Brain pericyte (primary cell): ENCODE data around the gene MCRIP2.
"Not testable (repeated sequence)": the region's sequence is repeated elsewhere in the genome, so short reads cannot be mapped to it uniquely, and the experiment has no call there.

ENCODE experiments used
- DNase-seq: peaks from one replicate; pipeline ENCODE4 v3.0.0-alpha.2; 2012; ENCODE audit warnings: low read depth, low spot score

MCRIP2 gene

GRCh38 chr16:641326-642188 lies at the start of gene MCRIP2:
MCRIP2 (plus strand) TSS chr16:641828; CDS start chr16:641992, 164 bp downstream.
- no peak for DNase-seq

- no peak for DNase-seq
Measured at GRCh38 chr16:591892-592517, 49.6 kb upstream of the MCRIP2 start.

- DNase-seq = peak; percentile 44
Measured at GRCh38 chr16:592518-593306, 48.9 kb upstream of the MCRIP2 start.

DNA sequence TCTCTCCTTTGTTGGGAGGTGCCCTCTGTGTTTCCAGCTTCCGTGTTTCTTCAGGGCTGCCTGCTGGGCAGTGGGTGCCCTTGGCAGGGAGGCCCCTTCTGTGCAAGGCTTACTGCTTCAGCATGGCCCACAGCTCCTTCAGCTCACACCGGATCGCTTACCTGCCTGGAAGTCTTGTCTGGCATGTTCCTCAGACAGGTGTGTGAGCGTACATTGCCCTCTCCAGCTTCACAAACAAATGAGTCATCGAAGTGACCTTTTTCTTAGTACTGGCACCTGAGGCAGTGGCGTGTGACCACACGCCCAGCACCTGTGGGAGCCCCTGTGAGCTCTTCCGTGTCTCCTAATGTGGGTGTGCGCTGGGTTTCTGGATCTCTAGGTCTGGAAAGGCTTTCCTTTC lies 48.2 kb upstream of the MCRIP2 start:
- DNase-seq = no peak

DNA sequence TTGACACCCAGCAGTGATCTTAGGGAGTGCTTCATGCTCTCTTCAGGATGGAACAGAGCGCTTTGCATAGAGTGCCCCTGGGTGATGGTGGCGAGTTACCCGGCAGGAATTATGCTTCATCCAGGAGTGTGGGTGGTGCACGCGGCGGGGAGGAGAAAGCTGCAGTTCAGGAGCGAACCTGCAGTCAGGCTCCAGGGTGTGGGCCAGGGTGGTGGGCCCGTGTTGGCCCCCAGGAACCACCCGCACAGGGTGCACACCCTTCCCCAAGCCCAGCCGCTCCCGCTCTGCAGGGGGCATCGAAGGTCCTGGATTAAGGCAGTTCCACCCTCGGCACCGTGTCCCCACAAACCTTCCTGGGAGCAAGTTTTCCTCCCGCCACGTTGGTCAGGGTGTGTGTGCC lies 47.8 kb upstream of the MCRIP2 start:
- no peak for DNase-seq

DNA sequence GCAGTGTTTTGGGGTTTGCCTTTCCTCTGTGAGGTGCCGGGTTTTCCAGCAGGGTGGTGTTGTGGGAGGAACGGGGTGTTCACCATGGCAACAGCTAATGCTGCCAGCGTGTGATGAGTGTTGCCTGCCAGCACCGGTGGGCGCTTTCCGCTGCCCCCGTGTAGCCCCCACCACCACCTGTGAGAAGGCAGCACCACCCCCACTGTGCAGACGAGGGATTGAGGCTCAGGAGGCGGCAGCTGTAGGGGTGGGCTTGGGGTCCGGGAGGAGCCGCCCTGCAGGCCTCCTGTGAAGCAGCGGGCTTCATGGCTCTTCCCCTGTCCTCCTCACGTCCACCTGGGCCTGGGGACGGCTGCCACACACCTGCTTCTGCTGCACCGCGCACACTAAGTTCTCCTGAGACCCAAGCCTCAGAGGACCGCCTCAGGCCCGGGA lies 46.5 kb upstream of the MCRIP2 start:
- DNase-seq = no peak

GRCh38 chr16:595942-596735 lies 45.5 kb upstream of the MCRIP2 start:
- no peak for DNase-seq

GRCh38 chr16:596736-597060 lies 44.9 kb upstream of the MCRIP2 start:
- DNase-seq = no peak

GRCh38 chr16:597655-598054 lies 44.0 kb upstream of the MCRIP2 start:
- not testable (repeated sequence) for DNase-seq

DNA sequence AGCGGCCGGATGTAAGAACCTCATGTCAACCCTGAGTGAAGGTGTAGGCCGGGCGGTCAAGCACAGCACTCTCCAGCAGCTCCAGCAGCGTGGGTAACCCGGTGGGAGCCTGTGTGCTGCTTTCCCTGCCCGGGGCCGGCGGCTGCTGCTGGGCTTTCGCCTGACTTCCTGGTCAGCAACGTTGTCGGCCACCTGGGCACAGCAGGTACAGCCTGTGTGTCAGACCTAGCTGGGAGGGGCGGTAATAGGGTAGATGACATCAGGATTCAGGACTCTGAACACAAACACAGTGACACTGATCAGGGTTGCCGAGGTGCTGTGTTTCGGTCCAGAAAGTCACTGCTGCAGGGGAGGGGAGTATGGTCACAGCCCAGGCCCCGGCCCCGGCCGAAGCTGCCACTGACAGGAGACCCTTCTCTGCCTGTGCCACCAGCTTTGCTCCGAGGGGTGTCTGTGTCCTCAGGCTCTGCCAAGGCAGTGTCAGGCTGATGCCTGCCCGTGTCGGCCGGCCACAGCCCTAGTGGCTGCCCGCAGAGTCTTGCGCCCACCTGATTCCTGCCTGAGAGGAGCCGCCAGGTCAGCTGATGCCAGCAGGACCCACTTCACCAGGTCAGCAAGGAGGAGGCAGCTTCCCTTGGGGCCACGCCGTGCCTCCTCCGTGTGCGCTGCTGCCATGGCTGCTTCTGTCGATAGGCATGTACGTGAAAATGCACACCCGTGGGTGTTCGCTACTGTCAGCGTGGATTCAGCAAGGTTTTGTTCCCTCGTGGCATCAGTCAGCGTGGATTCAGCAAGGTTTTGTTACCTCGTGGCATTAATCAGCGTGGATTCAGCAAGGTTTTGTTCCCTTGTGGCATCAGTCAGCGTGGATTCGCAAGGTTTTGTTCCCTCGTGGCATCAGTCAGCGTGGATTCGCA lies 42.5 kb upstream of the MCRIP2 start:
- no peak for DNase-seq

DNA sequence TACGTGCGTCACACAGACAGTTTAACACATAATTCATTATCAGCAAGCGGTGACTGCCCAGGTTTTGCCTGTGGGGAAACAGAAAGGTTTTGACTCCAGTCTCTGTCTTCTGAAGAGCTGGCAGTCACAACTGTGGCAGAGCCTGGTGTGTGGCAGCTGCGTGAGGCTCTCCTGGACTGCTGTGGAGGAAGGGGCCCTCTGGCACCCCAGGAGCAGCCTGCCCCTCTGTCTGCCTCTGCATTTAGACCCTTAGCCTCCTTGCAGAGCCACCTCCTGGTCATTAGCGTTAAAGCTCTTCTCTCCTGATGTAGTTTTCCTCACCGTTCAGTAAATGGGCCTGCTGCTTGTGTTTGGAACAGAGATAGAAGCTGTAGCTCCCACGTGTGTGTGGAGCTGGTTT lies 40.8 kb upstream of the MCRIP2 start:
- DNase-seq = no peak

GRCh38 chr16:603933-604332 lies 37.7 kb upstream of the MCRIP2 start:
- no peak for DNase-seq

DNA sequence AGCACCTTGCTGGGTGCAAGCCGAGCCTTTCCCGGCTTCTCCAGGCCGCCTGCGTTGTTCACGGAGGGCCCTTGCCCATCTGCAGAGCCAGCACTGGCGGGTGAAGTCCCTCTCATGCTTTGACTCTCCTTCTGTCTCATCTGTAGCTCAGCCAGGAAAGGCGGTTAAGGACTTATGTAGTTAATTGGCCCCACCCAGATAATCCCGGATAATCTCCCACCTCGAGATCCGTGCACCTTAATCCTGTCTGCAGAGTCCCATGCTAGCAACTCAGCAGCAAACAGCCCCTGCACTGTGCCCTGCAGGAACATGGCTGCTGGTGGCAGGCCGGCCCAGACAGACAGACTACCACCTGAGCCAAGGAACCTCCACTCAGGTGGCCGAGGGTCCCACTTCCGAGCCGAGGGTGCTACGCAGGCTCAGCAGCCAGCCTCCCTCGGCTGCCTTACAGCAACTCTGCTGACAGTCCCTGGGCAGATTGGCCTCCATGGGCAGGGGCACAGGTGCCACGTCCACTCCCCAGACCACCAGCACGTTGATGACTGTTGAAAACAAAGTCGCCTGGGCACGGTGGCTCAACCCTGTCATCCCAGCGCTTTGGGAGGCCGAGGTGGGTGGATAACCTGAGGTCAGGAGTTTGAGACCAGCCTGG lies 34.8 kb upstream of the MCRIP2 start:
- no peak for DNase-seq

GRCh38 chr16:608019-608418 lies 33.6 kb upstream of the MCRIP2 start:
- no peak for DNase-seq

GRCh38 chr16:609316-609715 lies 32.3 kb upstream of the MCRIP2 start:
- DNase-seq = no peak

- no peak for DNase-seq
Measured at GRCh38 chr16:609984-610383, 31.6 kb upstream of the MCRIP2 start.

- DNase-seq = no peak
Measured at GRCh38 chr16:610513-611381, 30.9 kb upstream of the MCRIP2 start.

- DNase-seq = no peak
Measured at GRCh38 chr16:615122-615521, 26.5 kb upstream of the MCRIP2 start.
